SHP77 (cell line): ENCODE results near the gene IFT122.
"Not testable (repeated sequence)": the region's sequence is repeated elsewhere in the genome, so short reads cannot be mapped to it uniquely, and the experiment has no call there.

Experiments used
- DNase-seq, 2 experiments: peaks; one replicate each; lab custom pipeline; 2025; lab: John Stamatoyannopoulos, UW

Gene IFT122

DNA sequence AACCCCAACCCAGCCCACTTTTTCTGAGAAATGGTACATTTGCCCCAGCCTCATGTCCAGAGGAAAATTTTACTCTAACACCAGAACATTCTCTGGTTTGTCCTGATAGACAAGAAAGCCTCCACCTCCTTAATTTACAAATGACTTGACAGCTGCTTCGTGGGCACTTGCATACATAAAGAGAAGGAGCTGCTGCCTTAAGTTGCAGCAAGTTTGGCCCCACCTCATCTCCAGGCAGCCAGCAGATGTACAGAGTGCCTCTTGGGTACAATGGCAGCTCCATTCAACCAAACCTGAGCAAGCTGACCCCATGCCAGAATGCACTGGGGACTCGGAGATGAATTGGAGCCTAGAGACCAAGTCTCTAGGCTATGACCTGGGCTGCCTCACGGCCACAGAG is 96.8 kb downstream of the IFT122 start:
- no peak for DNase-seq

DNA sequence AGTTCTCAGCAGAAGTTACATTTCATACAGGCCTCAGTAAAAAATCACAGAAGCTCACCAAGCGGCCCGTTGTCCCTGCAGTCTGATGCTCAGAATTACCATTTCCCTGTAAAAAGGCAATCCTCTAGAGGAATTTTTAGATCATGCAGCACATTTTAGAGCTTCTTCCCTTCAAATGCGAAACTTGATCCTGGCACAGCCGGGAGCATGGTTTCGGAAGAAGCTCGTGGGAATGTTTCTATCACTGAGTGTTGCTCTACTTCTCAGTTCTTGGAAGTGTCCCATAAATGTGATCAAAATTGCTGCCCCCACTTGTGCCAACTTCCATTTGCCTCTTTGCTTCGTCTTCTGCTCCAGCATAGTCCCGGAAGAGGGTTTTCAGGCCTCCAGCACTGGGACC is 99.2 kb downstream of the IFT122 start:
- no peak for DNase-seq

DNA sequence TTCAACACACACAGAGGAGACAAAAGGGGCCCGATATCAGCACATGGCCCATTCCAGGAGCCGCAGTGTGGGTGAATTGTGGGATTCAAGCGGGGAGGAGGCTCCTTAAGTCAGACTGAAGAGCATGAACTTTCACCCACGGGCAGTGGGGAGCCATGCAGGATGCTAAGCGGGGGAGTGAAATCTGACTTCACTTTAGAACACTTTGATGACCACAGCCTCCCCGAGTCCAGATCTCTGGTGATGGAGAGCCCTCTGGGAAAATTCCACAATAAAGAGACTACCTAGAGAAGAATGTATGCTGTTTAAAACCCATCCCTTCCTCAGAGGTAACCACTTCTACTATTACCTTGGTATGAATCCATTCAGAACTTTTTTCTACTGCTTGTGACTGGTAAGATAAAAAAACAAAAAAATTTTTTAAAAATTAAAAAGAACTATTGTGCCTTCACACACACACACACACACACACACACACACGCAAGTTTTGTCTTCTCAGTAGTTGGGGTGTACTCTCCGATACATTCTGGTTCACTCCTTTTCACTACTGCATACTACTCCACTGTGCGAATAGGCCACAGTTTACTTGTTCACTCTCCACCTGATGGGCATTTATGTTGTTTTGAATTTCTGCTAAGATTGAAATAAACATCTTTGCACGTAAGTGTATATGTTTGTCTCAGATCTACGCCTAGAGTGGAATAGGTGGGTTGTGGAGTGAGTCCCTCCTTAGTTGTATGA is 100.9 kb downstream of the IFT122 start:
- no peak for DNase-seq

DNA sequence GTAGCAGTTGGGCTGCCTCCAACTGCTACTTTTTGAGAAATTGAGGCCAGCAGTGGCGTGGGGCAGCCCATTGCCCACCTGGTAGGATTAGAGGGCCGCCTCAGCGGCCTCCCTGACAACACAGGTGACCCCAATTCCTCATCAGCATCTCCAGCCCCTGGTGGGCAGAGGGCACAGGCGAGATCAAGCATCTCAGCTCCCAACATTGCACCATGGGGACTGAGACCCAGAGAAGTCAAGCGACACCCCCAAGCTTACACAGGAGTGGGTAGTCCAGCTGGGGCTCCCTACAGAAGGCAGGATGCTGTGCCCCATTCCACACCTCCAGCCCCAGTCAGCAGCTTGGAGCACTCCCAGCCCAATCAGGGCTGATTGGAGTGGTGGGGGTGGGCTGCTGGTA is 102.7 kb downstream of the IFT122 start:
- DNase-seq = no peak

- DNase-seq = no peak
Measured at GRCh38 chr3:129543156-129543790, 103.2 kb downstream of the IFT122 start, which contains the start of gene H1-8. Gene H1-8 (plus strand): TSS chr3:129543175. CDS start chr3:129543219, 44 bp downstream.

DNA sequence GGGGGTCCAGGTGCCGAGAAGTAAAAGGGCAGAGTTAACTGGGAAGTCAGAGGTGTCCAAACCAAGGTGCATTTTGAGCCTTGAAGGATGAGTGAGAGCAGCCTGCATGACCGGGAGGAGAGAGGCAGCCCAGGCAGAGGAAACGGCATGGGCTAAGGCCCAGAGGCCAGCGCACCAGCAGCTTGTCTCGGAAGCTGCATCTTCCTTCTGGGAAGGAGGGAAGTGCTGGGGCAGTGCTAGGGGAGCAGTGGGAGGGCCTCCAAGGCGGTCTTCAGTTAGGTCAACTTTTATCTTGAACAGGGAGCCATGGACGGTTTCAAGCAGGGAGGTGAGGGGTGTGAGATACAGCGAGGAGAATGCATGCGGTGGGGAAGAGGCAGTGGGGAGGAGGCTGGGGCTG is 104.0 kb downstream of the IFT122 start:
- DNase-seq = no peak

GRCh38 chr3:129545951-129546350 is 105.9 kb downstream of the IFT122 start:
- DNase-seq = not testable (repeated sequence)

GRCh38 chr3:129547241-129547640 is 107.2 kb downstream of the IFT122 start:
- DNase-seq = no peak

GRCh38 chr3:129548104-129548965 is 108.3 kb downstream of the IFT122 start:
- no peak for DNase-seq

DNA sequence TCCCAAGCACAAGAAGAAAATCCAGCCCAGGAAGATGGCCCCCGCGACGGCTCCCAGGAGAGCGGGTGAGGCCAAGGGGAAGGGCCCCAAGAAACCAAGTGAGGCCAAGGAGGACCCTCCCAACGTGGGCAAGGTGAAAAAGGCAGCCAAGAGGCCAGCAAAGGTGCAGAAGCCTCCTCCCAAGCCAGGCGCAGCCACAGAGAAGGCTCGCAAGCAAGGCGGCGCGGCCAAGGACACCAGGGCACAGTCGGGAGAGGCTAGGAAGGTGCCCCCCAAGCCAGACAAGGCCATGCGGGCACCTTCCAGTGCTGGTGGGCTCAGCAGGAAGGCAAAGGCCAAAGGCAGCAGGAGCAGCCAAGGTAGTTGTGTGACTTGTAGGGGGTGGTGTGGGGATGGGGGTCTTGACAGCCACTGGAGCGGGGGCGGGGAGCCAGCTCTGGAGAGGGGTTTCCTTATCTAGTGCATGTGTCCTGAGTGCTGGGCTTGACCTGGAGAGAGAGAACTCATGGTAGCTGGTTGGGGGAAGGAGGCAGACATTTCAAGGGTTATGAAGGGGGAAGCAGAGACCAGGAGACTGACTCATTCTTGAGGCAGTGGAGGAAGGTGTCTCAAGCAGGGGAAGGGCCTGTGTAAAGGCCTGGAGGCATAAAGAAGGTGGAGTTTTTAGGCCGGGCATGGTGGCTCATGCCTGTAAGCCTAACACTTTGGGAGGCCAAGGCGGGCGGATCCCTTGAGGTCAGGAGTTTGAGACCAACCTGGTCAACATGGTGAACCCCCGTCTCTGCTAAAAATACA is 109.2 kb downstream of the IFT122 start:
- no peak for DNase-seq

GRCh38 chr3:129549805-129550204 is 109.8 kb downstream of the IFT122 start:
- DNase-seq = no peak

- no peak for DNase-seq
Measured at GRCh38 chr3:129552287-129553050, 112.4 kb downstream of the IFT122 start.

GRCh38 chr3:129553171-129553570 is 113.1 kb downstream of the IFT122 start:
- DNase-seq = no peak

- no peak for DNase-seq
Measured at GRCh38 chr3:129553719-129554118, 113.7 kb downstream of the IFT122 start.

DNA sequence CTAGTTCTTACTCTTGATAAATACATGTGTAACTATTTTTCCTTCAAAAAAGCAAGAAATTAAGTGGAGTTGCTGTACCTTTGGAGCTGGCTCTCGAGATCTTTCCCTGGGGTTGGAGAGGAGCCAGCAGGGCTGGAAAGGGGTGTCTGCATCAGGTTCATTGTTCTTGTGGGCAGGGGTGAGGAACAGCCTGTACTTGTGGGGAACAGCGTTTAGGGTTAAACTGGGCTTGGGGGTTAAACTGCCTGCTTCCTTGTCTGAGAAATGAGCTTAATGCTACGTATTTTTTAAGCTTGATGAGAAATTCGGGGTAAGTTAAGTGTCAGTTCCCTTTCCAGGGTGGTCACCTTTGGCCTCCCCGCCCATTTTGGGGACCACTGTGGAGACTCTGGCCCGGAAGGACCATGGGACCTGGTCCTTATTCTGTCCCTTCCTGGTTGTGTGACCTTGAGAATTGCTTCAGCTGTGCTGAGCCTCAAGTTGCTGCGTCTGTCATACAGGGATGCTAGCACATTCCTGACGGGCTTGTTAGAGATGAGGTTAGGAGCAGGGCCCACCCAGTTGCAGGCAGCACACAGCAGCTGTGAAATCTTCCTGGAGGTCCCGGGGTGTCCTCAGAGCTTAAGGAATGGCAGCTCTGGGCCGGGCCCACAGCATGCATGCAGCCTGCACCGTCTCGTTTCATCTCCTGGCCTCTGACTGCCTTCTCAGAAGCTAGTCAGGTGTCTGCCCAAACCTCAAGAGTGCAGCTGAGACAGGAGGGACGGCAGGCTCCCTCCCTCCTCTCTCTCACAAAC is 114.5 kb downstream of the IFT122 start:
- DNase-seq = no peak

DNA sequence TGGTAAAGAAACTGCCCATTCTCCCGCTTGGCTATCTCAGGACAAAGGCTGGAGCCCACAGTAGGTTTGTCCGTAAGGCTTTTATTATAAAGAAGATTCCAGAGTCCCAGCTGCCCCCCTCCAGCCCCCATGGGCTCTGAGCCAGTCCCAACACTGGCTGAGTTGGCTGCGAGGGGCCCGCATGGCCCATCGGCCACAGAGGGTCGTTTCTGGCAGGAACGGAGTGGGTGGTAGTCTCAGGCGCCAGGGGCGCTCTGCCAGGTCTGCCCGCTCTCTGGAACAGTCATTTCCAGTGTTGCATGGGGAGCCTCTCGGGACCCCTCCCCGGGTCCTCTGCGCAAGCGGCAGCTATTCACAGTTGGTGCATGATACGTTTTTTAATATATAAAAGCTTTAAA is 115.1 kb downstream of the IFT122 start:
- DNase-seq = no peak

GRCh38 chr3:129555616-129556357 is 115.8 kb downstream of the IFT122 start:
- no peak for DNase-seq

- DNase-seq = no peak
Measured at GRCh38 chr3:129556358-129556695, 116.3 kb downstream of the IFT122 start.

- DNase-seq = no peak
Measured at GRCh38 chr3:129556890-129557547, 117.0 kb downstream of the IFT122 start.
